GM23248 (cell line): ENCODE measurements around the gene CWC27. TPM values are rescaled to one million over a fixed set of nuclear protein-coding genes. Genes with fewer than 3 reads are reported as not detected.

ENCODE experiments used
- DNase-seq: peaks from one replicate; pipeline ENCODE4 v3.0.0-alpha.2; 2015
- H2AFZ ChIP-seq: fragments of 200-600 bp; sonication (generic); 2 replicates; pipeline ENCODE4 v1.6.1; 2016; ENCODE audit warnings: antibody characterized with exemption
- H3F3A ChIP-seq: fragments of 200-600 bp; sonication (generic); 2 replicates; pipeline ENCODE4 v1.6.1; 2016; ENCODE audit warnings: mild to moderate bottlenecking, antibody characterized with exemption, mixed run types; ENCODE audit not compliant: insufficient read depth
- H3K27ac ChIP-seq: fragments of 200-600 bp; sonication (generic); 2 replicates; pipeline ENCODE4 v1.5.1; 2016; ENCODE audit warnings: mild to moderate bottlenecking
- H3K27me3 ChIP-seq: fragments of 200-600 bp; sonication (generic); replicated peaks from 2 replicates; pipeline ENCODE4 v1.6.1; 2016; ENCODE audit warnings: mild to moderate bottlenecking; ENCODE audit not compliant: insufficient read depth
- H3K36me3 ChIP-seq: fragments of 200-600 bp; sonication (generic); 2 replicates; pipeline ENCODE4 v1.6.1; 2016; ENCODE audit warnings: low read depth, mild to moderate bottlenecking
- H3K4me1 ChIP-seq: fragments of 200-600 bp; sonication (generic); 2 replicates; pipeline ENCODE4 v1.6.1; 2016; ENCODE audit warnings: mild to moderate bottlenecking; ENCODE audit not compliant: insufficient read depth
- H3K4me2 ChIP-seq: fragments of 200-600 bp; sonication (generic); one replicate; pipeline ENCODE4 v1.6.1; 2016; ENCODE audit warnings: mild to moderate bottlenecking; ENCODE audit not compliant: unreplicated experiment
- H3K4me3 ChIP-seq: fragments of 200-600 bp; sonication (generic); 2 replicates; pipeline ENCODE4 v1.5.1; 2016; ENCODE audit warnings: mild to moderate bottlenecking
- H3K79me2 ChIP-seq: fragments of 200-600 bp; sonication (generic); 2 replicates; pipeline ENCODE4 v1.6.1; 2016; ENCODE audit warnings: mild to moderate bottlenecking; ENCODE audit not compliant: insufficient read depth
- H3K9ac ChIP-seq: fragments of 200-600 bp; sonication (generic); 2 replicates; pipeline ENCODE4 v1.6.1; 2016; ENCODE audit warnings: mild to moderate bottlenecking
- H3K9me2 ChIP-seq: fragments of 200-600 bp; sonication (generic); 2 replicates; pipeline ENCODE4 v1.6.1; 2016; ENCODE audit warnings: mixed run types, mild to moderate bottlenecking, moderate library complexity; ENCODE audit not compliant: insufficient read depth
- H3K9me3 ChIP-seq: fragments of 200-600 bp; sonication (generic); one replicate; pipeline ENCODE4 v1.6.1; 2017; ENCODE audit warnings: low read depth
- H4K20me1 ChIP-seq: fragments of 200-600 bp; sonication (generic); 2 replicates; pipeline ENCODE4 v1.6.0; 2016; ENCODE audit not compliant: insufficient read depth
- EZH2 ChIP-seq: fragments of 200-600 bp; sonication (generic); IDR thresholded peaks from 2 replicates; pipeline ENCODE4 v1.6.1; 2018; ENCODE audit warnings: antibody characterized with exemption, mild to moderate bottlenecking; ENCODE audit not compliant: insufficient read depth, poor library complexity, severe bottlenecking
- EZH2phosphoT487 ChIP-seq: fragments of 200-600 bp; sonication (generic); IDR thresholded peaks from 2 replicates; pipeline ENCODE4 v1.6.1; 2018; ENCODE audit warnings: antibody characterized with exemption, moderate library complexity, mild to moderate bottlenecking, low read depth; ENCODE audit not compliant: insufficient read depth
- WGBS, 2 experiments: methylation state at CpG; one replicate each; pipeline ENCODE4 v1.1.6; 2015 to 2017; ENCODE audit warnings: low lambda C conversion rate in 2 of 2, low coverage in 1 of 2; ENCODE audit errors: missing lambda C conversion rate in 2 of 2; 5-methylcytosine and 5-hydroxymethylcytosine counted together
- in situ Hi-C: fragments of 300-500 bp; cut with MboI; formaldehyde crosslinking; loops from 2 replicates; pipeline ENCODE4 v1.15.0; 2020
- polyA plus RNA-seq: library from polyadenylated mRNA; unstranded; fragments of >200 nt; fragmentation: Nextera tagmentation; extraction: Ambion mirVana; gene quantifications from 2 replicates; pipeline ENCODE4 v1.2.1, GENCODE V29; 2016
- total RNA-seq: library from RNA; depleted of rRNA; stranded (reverse); fragments of >200 nt; shearing (Covaris generic); gene quantifications from 2 replicates; pipeline ENCODE4 v1.2.3, GENCODE V29; 2014

Gene CWC27
- total and polyA plus RNA-seq, 2 experiments from 2014 or later = 22.7 to 30.5 TPM

GRCh38 chr5:65012301-65012892, 243.7 kb downstream of the CWC27 start:
- 72 to 77% methylated on average over 4 of the region's 4 CpGs for WGBS, 2 experiments
- no peak for DNase-seq
- Histone ChIP-seq H4K20me1 (no peaks in the 10 kb centered on the region), H3K9ac (peak overlapping the region; percentile 3; the same call in 1 of the 2 replicates), H3K79me2 (no peaks in the 10 kb centered on the region), H3K27ac (peak overlapping the region; percentile 66), H3K9me2 (no peaks in the 10 kb centered on the region), H3F3A (peaks cover 29% of the 10 kb centered on the region), H2AFZ (no peak overlapping the region), H3K4me3 (no peak overlapping the region), H3K4me2 (peak overlapping the region; percentile 1), H3K4me1 (peaks cover 38% of the 10 kb centered on the region), H3K27me3 (no peaks in the 10 kb centered on the region), H3K36me3 (no peaks in the 10 kb centered on the region), H3K9me3 (no peaks in the 10 kb centered on the region)
- in situ Hi-C loops = no loop called here
- TF ChIP-seq EZH2phosphoT487 (no peak), EZH2 (no peak)

- Histone ChIP-seq H3K27me3 (no peaks in the 10 kb centered on the region), H3K9me3 (no peaks in the 10 kb centered on the region), H3K79me2 (no peaks in the 10 kb centered on the region), H3K4me2 (peak overlapping the region; percentile 59), H4K20me1 (no peaks in the 10 kb centered on the region), H3K4me1 (peaks cover 45% of the 10 kb centered on the region), H3K36me3 (no peaks in the 10 kb centered on the region), H3K9ac (0 out of 2 replicates have a peak overlapping the region, but pooled peaks have one; percentile 3), H3K4me3 (no peak overlapping the region), H3F3A (peaks cover 37% of the 10 kb centered on the region), H2AFZ (peak overlapping the region; percentile 18; the same call in 1 of the 2 replicates), H3K27ac (peak overlapping the region; percentile 66), H3K9me2 (no peaks in the 10 kb centered on the region)
- TF ChIP-seq EZH2phosphoT487 (no peak), EZH2 (no peak)
- in situ Hi-C loops = no loop called here
- WGBS, 2 experiments = 0 to 9% methylated on average over 1 of the region's 1 CpG
- peak; percentile 78 for DNase-seq
These were observed 244.4 kb downstream of the CWC27 start for GRCh38 chr5:65013166-65013565.

DNA sequence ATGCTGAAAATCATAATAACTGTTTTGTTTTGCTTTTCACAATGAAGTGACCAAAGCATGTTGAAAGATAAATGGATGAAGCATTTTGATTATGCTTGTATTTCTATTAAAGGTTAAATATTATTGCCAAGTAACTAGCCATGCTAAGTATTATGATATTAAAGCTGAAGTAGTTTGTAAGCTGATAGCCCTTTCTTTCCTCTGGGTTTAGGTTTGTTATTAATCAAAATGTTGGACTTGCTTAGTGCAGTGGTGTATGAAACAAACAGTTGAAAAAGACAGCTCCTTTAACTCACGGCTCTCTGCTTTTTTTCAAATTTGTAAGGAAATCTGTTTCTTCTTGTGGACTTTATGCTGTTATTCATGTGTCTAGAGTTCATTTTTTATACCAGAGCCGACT, 246.0 kb downstream of the CWC27 start:
- in situ Hi-C loops = no loop called here
- peak overlapping the region; percentile 64 for H2AFZ ChIP-seq
- H3F3A ChIP-seq = peaks cover 39% of the 10 kb centered on the region
- no peak for DNase-seq
- no peaks in the 10 kb centered on the region for H4K20me1 ChIP-seq
- H3K27me3 ChIP-seq = no peaks in the 10 kb centered on the region
- H3K79me2 ChIP-seq = no peaks in the 10 kb centered on the region
- 6% methylated on average over 2 of the region's 2 CpGs for WGBS, 2 experiments
- H3K9me2 ChIP-seq = no peaks in the 10 kb centered on the region
- H3K27ac ChIP-seq = peak overlapping the region; percentile 37
- H3K9me3 ChIP-seq = no peaks in the 10 kb centered on the region
- peak overlapping the region; percentile 36 for H3K4me3 ChIP-seq
- H3K9ac ChIP-seq = peak overlapping the region; percentile 29
- no peaks in the 10 kb centered on the region for H3K36me3 ChIP-seq
- H3K4me1 ChIP-seq = peaks cover 48% of the 10 kb centered on the region
- H3K4me2 ChIP-seq = peak overlapping the region; percentile 50
- TF ChIP-seq EZH2 (no peak), EZH2phosphoT487 (no peak)

DNA sequence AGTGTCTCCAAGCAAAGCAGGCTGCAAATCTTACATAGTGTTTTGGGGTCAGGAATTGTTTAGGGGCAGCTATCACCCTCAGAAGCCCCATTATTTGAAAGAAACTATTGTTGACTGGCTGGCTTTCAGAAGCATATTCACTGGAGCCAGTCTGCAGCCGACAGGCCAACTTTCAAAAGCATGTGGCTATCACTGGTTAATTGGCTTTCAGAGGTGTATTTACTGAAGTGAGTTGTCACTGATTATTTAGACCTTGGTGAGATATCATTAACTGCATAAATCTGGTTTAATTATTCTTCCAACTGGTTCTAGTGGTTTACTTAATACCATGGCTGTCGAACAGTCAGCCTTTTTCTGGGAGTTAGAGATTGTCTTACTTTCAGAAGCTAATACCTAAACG, 247.0 kb downstream of the CWC27 start:
- Histone ChIP-seq H4K20me1 (no peaks in the 10 kb centered on the region), H3K4me1 (peaks cover 57% of the 10 kb centered on the region), H3F3A (peaks cover 42% of the 10 kb centered on the region), H3K4me3 (no peak overlapping the region), H3K27me3 (no peaks in the 10 kb centered on the region), H3K4me2 (no peak overlapping the region), H3K9ac (no peak overlapping the region), H3K36me3 (no peaks in the 10 kb centered on the region), H3K79me2 (no peaks in the 10 kb centered on the region), H3K9me2 (no peaks in the 10 kb centered on the region), H3K27ac (no peak overlapping the region), H3K9me3 (no peaks in the 10 kb centered on the region), H2AFZ (0 out of 2 replicates have a peak overlapping the region, but pooled peaks have one; percentile 64)
- WGBS, 2 experiments = 90 to 98% methylated on average over 3 of the region's 3 CpGs
- DNase-seq = no peak
- in situ Hi-C loops = no loop called here
- no peak for TF ChIP-seq EZH2
- no peak for TF ChIP-seq EZH2phosphoT487
